ENCODE data around the gene DUSP10. TPM values are rescaled to one million over a fixed set of nuclear protein-coding genes. Genes with fewer than 3 reads are reported as not detected.

Gene DUSP10
- total RNA-seq, 4 donors from 2014 or later = 2.9 to 7.0 (median 5.9) TPM

DNA sequence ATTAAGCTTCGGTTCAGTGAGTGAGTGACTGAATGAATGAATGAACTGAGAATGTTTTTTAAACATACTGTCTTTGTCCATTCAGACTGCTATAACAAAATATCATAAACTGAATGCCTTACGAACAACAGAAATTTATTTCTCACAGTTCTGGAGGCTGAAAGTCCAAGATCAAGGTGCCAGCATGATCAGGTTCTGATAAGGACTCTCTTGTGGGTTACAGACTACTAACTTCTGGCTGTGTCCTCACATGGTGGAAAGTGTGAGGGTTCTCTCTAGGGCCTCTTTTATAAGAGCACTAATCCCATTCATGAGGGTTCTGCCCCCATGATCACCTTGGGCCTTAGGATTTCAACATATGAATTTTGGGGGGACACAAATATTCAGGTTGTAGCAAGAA is 7.1 kb upstream of the DUSP10 start:
- in situ Hi-C loops (cut with MboI; ENCODE audit: low sequenced_read_pairs in 4 of 4) (loop anchor here (25.0 kb wide), 3 partner anchors 187 to 888 kb away; no protein-coding TSS in a partner anchor), intact Hi-C loops (cut with DNase I; ENCODE audit: low total_unique reads) (loop anchor here (10.0 kb wide), 2 partner anchors 416 to 874 kb away; partner anchors contain the start of gene HLX)
- H3K36me3 ChIP-seq = no peaks in the 10 kb centered on the region

DNA sequence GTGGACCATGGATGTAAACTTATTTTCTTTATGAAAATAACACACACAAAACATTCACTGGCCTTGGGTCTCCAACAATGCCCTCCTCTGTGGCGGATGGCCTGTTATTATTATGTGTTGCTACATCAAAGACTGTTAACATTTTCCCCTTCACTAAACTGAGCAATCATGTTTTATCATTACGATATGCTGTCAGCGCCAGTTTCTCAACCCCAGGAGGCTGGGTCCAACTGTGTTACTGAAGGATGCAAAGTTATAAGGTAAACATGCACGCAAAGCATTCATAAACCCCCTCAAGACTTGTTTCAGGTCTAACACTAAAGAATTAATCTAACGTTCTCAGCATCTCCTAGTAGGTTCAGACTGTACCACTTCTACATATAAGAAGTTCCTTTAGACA is 6.0 kb upstream of the DUSP10 start:
- H3K4me3 ChIP-seq = no peak overlapping the region
- H3K4me1 ChIP-seq = peaks cover 5% of the 10 kb centered on the region in 2 donors
- ATAC-seq = no peak
- H3K27ac ChIP-seq = no peak overlapping the region
- TF ChIP-seq POLR2A (IDR thresholded peaks at IDR 0.05) = no peak
- TF ChIP-seq, protein P1, sequence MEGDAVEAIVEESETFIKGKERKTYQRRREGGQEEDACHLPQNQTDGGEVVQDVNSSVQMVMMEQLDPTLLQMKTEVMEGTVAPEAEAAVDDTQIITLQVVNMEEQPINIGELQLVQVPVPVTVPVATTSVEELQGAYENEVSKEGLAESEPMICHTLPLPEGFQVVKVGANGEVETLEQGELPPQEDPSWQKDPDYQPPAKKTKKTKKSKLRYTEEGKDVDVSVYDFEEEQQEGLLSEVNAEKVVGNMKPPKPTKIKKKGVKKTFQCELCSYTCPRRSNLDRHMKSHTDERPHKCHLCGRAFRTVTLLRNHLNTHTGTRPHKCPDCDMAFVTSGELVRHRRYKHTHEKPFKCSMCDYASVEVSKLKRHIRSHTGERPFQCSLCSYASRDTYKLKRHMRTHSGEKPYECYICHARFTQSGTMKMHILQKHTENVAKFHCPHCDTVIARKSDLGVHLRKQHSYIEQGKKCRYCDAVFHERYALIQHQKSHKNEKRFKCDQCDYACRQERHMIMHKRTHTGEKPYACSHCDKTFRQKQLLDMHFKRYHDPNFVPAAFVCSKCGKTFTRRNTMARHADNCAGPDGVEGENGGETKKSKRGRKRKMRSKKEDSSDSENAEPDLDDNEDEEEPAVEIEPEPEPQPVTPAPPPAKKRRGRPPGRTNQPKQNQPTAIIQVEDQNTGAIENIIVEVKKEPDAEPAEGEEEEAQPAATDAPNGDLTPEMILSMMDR (IDR thresholded peaks at IDR 0.05 in 4 of 5, conservative IDR thresholded peaks at IDR 0.05 in 1 of 5) = no peak
- in situ Hi-C loops (cut with MboI; ENCODE audit: low sequenced_read_pairs in 4 of 4) = loop anchor here (25.0 kb wide), 3 partner anchors 186 to 889 kb away; no protein-coding TSS in a partner anchor
- DNase-seq = no peak
- intact Hi-C loops (cut with DNase I; ENCODE audit: low total_unique reads) = loop anchor here (10.0 kb wide), 2 partner anchors 417 to 873 kb away; partner anchors contain the start of gene HLX
- H3K36me3 ChIP-seq = no peaks in the 10 kb centered on the region
- no peaks in the 10 kb centered on the region for H3K9me3 ChIP-seq
- H3K27me3 ChIP-seq = no peaks in the 10 kb centered on the region

More for the DNA sequence above, 7.1 kb upstream of the DUSP10 start:
- H3K27me3 ChIP-seq = no peaks in the 10 kb centered on the region
- DNase-seq = no peak
- no peak overlapping the region for H3K4me3 ChIP-seq
- no peaks in the 10 kb centered on the region for H3K4me1 ChIP-seq
- H3K27ac ChIP-seq = no peak overlapping the region
- H3K9me3 ChIP-seq = no peaks in the 10 kb centered on the region
- TF ChIP-seq POLR2A (IDR thresholded peaks at IDR 0.05) = no peak
- TF ChIP-seq, protein P1 (IDR thresholded peaks at IDR 0.05 in 4 of 5, conservative IDR thresholded peaks at IDR 0.05 in 1 of 5) = no peak
- no peak for ATAC-seq

DNA sequence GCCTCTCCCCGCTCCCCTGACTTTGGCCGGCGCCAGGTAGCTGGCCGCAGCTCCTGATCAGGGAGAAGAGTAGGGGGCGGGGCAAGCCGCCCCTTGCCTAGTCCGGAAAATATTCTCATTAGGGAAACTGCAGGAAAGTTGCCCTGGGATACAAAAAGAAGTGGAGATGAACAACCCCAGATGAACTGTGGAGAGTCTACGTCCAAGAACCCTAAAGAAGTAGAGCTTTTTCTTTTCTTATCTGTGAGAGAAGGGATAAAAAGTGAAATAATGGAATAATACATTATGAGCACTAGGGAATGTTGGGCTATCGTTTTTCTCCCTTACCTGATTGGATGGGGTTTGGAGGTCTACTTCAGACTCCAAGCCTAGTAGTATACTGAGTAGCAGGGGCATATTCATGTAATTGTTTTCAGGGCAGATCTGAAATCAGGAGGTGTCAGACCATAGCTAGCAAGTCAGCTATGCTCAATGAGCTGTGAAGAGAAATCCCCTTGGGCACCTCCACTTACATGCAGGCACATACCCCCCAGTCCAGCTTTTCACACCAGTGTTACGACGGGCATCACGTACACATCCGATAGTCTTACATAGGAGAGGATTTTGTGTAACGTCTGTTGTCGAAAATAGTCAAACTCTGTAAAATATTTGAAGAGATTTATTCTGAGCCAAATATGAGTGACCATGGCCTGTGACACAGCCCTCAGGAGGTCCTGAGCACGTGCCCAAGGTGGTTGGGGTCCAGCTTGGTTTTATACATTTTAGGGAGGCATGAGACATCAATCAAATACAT is 1.7 kb upstream of the DUSP10 start:
- in situ Hi-C loops (cut with MboI; ENCODE audit: low sequenced_read_pairs in 4 of 4) = loop anchor here (25.0 kb wide), 3 partner anchors 181 to 894 kb away; no protein-coding TSS in a partner anchor

DNA sequence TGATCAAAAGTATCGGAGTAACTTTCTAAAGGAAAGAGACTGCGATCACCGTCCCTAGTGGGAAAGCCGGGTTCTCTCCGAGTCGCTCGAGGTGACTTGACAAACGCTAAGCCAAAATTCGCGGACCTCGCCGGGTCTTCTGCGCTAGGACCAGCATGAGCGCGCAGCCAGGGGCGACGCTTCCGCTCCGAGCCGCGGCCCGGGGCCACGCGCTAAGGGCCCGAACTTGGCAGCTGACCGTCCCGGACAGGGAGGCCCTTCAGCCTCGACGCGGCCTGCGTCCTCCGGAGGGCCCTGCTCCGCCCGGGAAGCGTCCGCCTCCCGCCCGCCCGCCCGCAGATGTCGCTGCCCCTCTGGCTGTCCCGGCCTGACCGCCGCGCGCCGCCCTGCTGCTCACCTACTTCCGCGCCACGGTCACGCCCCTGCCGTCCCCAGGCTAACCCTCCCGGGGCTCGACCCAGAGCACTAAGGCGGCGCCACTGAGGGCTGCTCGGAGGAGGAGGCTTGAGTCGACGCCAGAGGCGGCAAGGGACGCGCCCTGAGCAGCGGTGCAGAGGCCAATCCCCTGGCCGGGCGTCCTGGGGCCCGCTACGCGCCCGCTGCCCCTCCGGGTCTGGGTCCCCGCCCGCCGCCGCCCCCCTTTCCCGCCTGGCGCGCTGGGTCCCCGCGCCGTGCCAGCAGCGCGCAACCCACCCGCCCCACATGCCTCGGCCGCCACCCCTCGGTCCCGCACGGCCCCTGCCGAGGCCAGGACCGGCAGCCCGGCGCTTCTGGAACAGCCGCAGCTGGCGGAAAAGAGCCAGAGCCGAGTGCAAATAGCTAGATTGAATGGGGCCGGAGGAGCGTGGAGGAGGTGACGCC is 896 bp upstream of the DUSP10 start:
- H3K9me3 ChIP-seq = no peaks in the 10 kb centered on the region
- DNase-seq = peak; percentile 76 to 90
- no peaks in the 10 kb centered on the region for H3K36me3 ChIP-seq
- intact Hi-C loops (cut with DNase I; ENCODE audit: low total_unique reads) = loop anchor here (1.0 to 10.0 kb wide), 11 partner anchors 34 to 868 kb away; partner anchors contain the start of gene HLX
- in situ Hi-C loops (cut with MboI; ENCODE audit: low sequenced_read_pairs in 4 of 4) = loop anchor here (25.0 kb wide), 3 partner anchors 180 to 895 kb away; no protein-coding TSS in a partner anchor
- H3K4me3 ChIP-seq = peak overlapping the region; percentile 66 to 93 (median 82)
- peak overlapping the region; percentile 95 to 99 (median 98) for H3K27ac ChIP-seq
- TF ChIP-seq, protein P1 (IDR thresholded peaks at IDR 0.05 in 4 of 5, conservative IDR thresholded peaks at IDR 0.05 in 1 of 5) = peak in 2 of 5 experiments; percentile 16 to 41
- TF ChIP-seq POLR2A (IDR thresholded peaks at IDR 0.05) = peak; percentile 6 to 47
- H3K27me3 ChIP-seq = no peaks in the 10 kb centered on the region
- H3K4me1 ChIP-seq = peaks cover 36 to 37% of the 10 kb centered on the region in 2 donors
- ATAC-seq = peak; percentile 44 to 54

More for the DNA sequence above, 1.7 kb upstream of the DUSP10 start:
- Histone ChIP-seq H3K4me3 (peak overlapping the region; percentile 66 to 93 (median 82)), H3K4me1 (peaks cover 28% of the 10 kb centered on the region in 2 donors), H3K27me3 (no peaks in the 10 kb centered on the region), H3K36me3 (no peaks in the 10 kb centered on the region), H3K9me3 (no peaks in the 10 kb centered on the region), H3K27ac (peak overlapping the region; percentile 95 to 99 (median 98))
- intact Hi-C loops (cut with DNase I; ENCODE audit: low total_unique reads) = loop anchor here (2.0 to 10.0 kb wide), 10 partner anchors 35 to 869 kb away; partner anchors contain the start of gene HLX
- ATAC-seq = no peak
- DNase-seq = no peak
- TF ChIP-seq, protein P1 (IDR thresholded peaks at IDR 0.05 in 4 of 5, conservative IDR thresholded peaks at IDR 0.05 in 1 of 5) = no peak
- no peak for TF ChIP-seq POLR2A (IDR thresholded peaks at IDR 0.05)
